H9 (cell line): ENCODE results near the gene IPO11. TPM values are rescaled to one million over a fixed set of nuclear protein-coding genes. Genes with fewer than 3 reads are reported as not detected.

Experiments
- DNase-seq: peaks from one replicate; pipeline ENCODE4 v3.0.0-alpha.2; 2017
- H2AFZ ChIP-seq: one replicate; pipeline ENCODE4 v1.6.1; 2013; ENCODE audit warnings: mild to moderate bottlenecking, low read length, control low read depth, moderate library complexity
- H2AK5ac ChIP-seq: 2 replicates; pipeline ENCODE4 v1.6.1; 2013; ENCODE audit warnings: low read length, control low read depth, mixed read lengths; ENCODE audit not compliant: insufficient read length
- H2BK120ac ChIP-seq: one replicate; pipeline ENCODE4 v1.6.1; 2013; ENCODE audit warnings: low read depth, mild to moderate bottlenecking, low read length, control low read depth, inconsistent platforms; ENCODE audit not compliant: poor library complexity, severe bottlenecking
- H2BK12ac ChIP-seq: 2 replicates; pipeline ENCODE4 v1.6.1; 2013; ENCODE audit warnings: low read length, control low read depth, mixed read lengths, low read depth; ENCODE audit not compliant: insufficient read length
- H2BK15ac ChIP-seq: 2 replicates; pipeline ENCODE4 v1.6.1; 2013; ENCODE audit warnings: low read depth, low read length, control low read depth
- H2BK20ac ChIP-seq: one replicate; pipeline ENCODE4 v1.6.1; 2013; ENCODE audit warnings: low read depth, mild to moderate bottlenecking, low read length, control low read depth, inconsistent platforms; ENCODE audit not compliant: poor library complexity, severe bottlenecking
- H2BK5ac ChIP-seq: 2 replicates; pipeline ENCODE4 v1.6.1; 2013; ENCODE audit warnings: low read length, control low read depth, mixed read lengths; ENCODE audit not compliant: insufficient read length
- H3K14ac ChIP-seq: 2 replicates; pipeline ENCODE4 v1.6.1; 2013; ENCODE audit warnings: low read length, control low read depth; ENCODE audit not compliant: insufficient read depth
- H3K18ac ChIP-seq: 2 replicates; pipeline ENCODE4 v1.6.1; 2013; ENCODE audit warnings: low read depth, mild to moderate bottlenecking, mixed read lengths, low read length, control low read depth; ENCODE audit not compliant: insufficient read length
- H3K23ac ChIP-seq: 2 replicates; pipeline ENCODE4 v1.6.1; 2013; ENCODE audit warnings: low read length, control low read depth, mixed read lengths, low read depth; ENCODE audit not compliant: insufficient read length
- H3K23me2 ChIP-seq: 2 replicates; pipeline ENCODE4 v1.6.1; 2013; ENCODE audit warnings: low read depth, mild to moderate bottlenecking, mixed read lengths, low read length, control low read depth; ENCODE audit not compliant: insufficient read length, poor library complexity, severe bottlenecking
- H3K27ac ChIP-seq: 2 replicates; pipeline ENCODE4 v1.5.1; 2013; ENCODE audit warnings: low read length, control low read depth, mixed read lengths, low read depth; ENCODE audit not compliant: insufficient read length
- H3K27me3 ChIP-seq: 2 replicates; pipeline ENCODE4 v1.6.1; 2013; ENCODE audit warnings: low read length, control low read depth, inconsistent platforms; ENCODE audit not compliant: insufficient read depth
- H3K4ac ChIP-seq: 2 replicates; pipeline ENCODE4 v1.6.1; 2013; ENCODE audit warnings: low read depth, mild to moderate bottlenecking, control low read depth, inconsistent platforms, low read length, moderate library complexity
- H3K4me1 ChIP-seq: 2 replicates; pipeline ENCODE4 v1.6.1; 2013; ENCODE audit warnings: low read length, control low read depth, inconsistent platforms; ENCODE audit not compliant: insufficient read depth
- H3K4me2 ChIP-seq: 2 replicates; pipeline ENCODE4 v1.6.1; 2013; ENCODE audit warnings: low read length, control low read depth, mixed read lengths; ENCODE audit not compliant: insufficient read length, insufficient read depth
- H3K56ac ChIP-seq: 2 replicates; pipeline ENCODE4 v1.6.1; 2013; ENCODE audit warnings: low read depth, mild to moderate bottlenecking, mixed read lengths, low read length, control low read depth; ENCODE audit not compliant: insufficient read length
- H3K79me1 ChIP-seq: 2 replicates; pipeline ENCODE4 v1.6.1; 2013; ENCODE audit warnings: low read depth, mild to moderate bottlenecking, moderate library complexity, low read length, control low read depth, inconsistent platforms; ENCODE audit not compliant: insufficient read depth, poor library complexity, severe bottlenecking
- H3K79me2 ChIP-seq: 2 replicates; pipeline ENCODE4 v1.6.1; 2013; ENCODE audit warnings: low read length, control low read depth, inconsistent platforms; ENCODE audit not compliant: insufficient read depth
- H3K9ac ChIP-seq: 2 replicates; pipeline ENCODE4 v1.6.1; 2013; ENCODE audit warnings: low read length, control low read depth, mixed read lengths; ENCODE audit not compliant: insufficient read length; ENCODE audit errors: extremely low read depth
- H3K9me3 ChIP-seq: one replicate; pipeline ENCODE4 v1.6.1; 2013; ENCODE audit warnings: low read depth, low read length, inconsistent platforms; ENCODE audit not compliant: control insufficient read depth
- H3T11ph ChIP-seq: one replicate; pipeline ENCODE4 v1.6.1; 2013; ENCODE audit warnings: mild to moderate bottlenecking, low read length, control low read depth, inconsistent platforms
- H4K20me1 ChIP-seq: one replicate; pipeline ENCODE4 v1.6.1; 2013; ENCODE audit not compliant: control insufficient read depth, insufficient read length, insufficient read depth
- H4K5ac ChIP-seq: 2 replicates; pipeline ENCODE4 v1.6.1; 2013; ENCODE audit warnings: low read depth, mild to moderate bottlenecking, mixed read lengths, low read length, control low read depth; ENCODE audit not compliant: insufficient read length
- H4K8ac ChIP-seq: replicated peaks from 2 replicates; pipeline ENCODE4 v1.6.1; 2013; ENCODE audit warnings: low read length, control low read depth, mixed read lengths, low read depth; ENCODE audit not compliant: insufficient read length
- H4K91ac ChIP-seq: 2 replicates; pipeline ENCODE4 v1.6.1; 2013; ENCODE audit warnings: low read depth, mild to moderate bottlenecking, moderate library complexity, mixed read lengths, low read length, control low read depth; ENCODE audit not compliant: insufficient read length
- H3K27ac Mint-ChIP-seq, 3 experiments: 2 replicates in 2 of 3; 3 replicates in 1 of 3; pipeline ENCODE4 v1.8.0; 2020 to 2021; ENCODE audit warnings: mixed read lengths in 3 of 3, mild to moderate bottlenecking in 1 of 3, moderate library complexity in 1 of 3
- H3K27me3 Mint-ChIP-seq: 2 replicates; pipeline ENCODE4 v1.8.0; 2021; ENCODE audit warnings: low read depth, mild to moderate bottlenecking, moderate library complexity, mixed read lengths
- H3K36me3 Mint-ChIP-seq, 3 experiments: 2 replicates in 2 of 3; 3 replicates in 1 of 3; pipeline ENCODE4 v1.8.0; 2020 to 2021; ENCODE audit warnings: low read depth in 3 of 3, mixed read lengths in 3 of 3; ENCODE audit not compliant: insufficient read depth in 1 of 3
- H3K4me1 Mint-ChIP-seq, 2 experiments: 2 replicates each; pipeline ENCODE4 v1.8.0; 2020; ENCODE audit warnings: mixed read lengths in 2 of 2
- H3K4me3 Mint-ChIP-seq, 2 experiments: 2 replicates in 1 of 2; 3 replicates in 1 of 2; pipeline ENCODE4 v1.8.0; 2020 to 2021; ENCODE audit warnings: mild to moderate bottlenecking in 2 of 2, mixed read lengths in 2 of 2, moderate library complexity in 1 of 2
- H3K9me3 Mint-ChIP-seq, 2 experiments: 2 replicates in 1 of 2; 3 replicates in 1 of 2; pipeline ENCODE4 v1.8.0; 2020; ENCODE audit warnings: mild to moderate bottlenecking in 2 of 2, mixed read lengths in 2 of 2, moderate library complexity in 1 of 2
- WGBS: extraction: QIAGEN DNeasy Blood & Tissue Kit; methylation state at CpG from one replicate; pipeline ENCODE4 v1.1.7; 2013; ENCODE audit warnings: missing lambda C conversion rate, low lambda C conversion rate, mixed read lengths; ENCODE audit not compliant: insufficient read length; ENCODE audit errors: extremely low coverage; 5-methylcytosine and 5-hydroxymethylcytosine counted together
- total RNA-seq: library from RNA; stranded (reverse); gene quantifications from 2 replicates; pipeline ENCODE4 v1.2.1, GENCODE V29; 2021
- TF ChIP-seq, protein P1 (sequence below): fragments of 200-600 bp; sonication (generic); conservative IDR thresholded peaks from 3 replicates; pipeline ENCODE4 v1.8.0; 2021; ENCODE audit warnings: antibody characterized with exemption, mild to moderate bottlenecking

Gene IPO11
- total RNA-seq, 1 experiment from 2014 or later = 63.0 TPM

GRCh38 chr5:62418462-62419076, 6.0 kb downstream of the IPO11 start:
- no peak overlapping the region for H3K9ac ChIP-seq
- H2BK20ac ChIP-seq = no peak overlapping the region
- H4K20me1 ChIP-seq = no peaks in the 10 kb centered on the region
- peaks cover 20% of the 10 kb centered on the region for H3K79me2 ChIP-seq
- no peak overlapping the region for H2AFZ ChIP-seq
- Mint-ChIP-seq H3K27ac (no peak overlapping the region), H3K4me1 (peaks cover 5 to 6% of the 10 kb centered on the region in 2 experiments), H3K4me3 (no peak overlapping the region), H3K27me3 (no peaks in the 10 kb centered on the region), H3K36me3 (peaks cover 4 to 7% (median 5%) of the 10 kb centered on the region in 3 experiments; a peak in 6 of 7 replicates), H3K9me3 (no peaks in the 10 kb centered on the region)
- H4K91ac ChIP-seq = no peak overlapping the region
- H2AK5ac ChIP-seq = no peak overlapping the region
- H3K56ac ChIP-seq = no peak overlapping the region
- no peak overlapping the region for H4K5ac ChIP-seq
- H2BK120ac ChIP-seq = no peak overlapping the region
- no peaks in the 10 kb centered on the region for H3K4me1 ChIP-seq
- no peaks in the 10 kb centered on the region for H3K9me3 ChIP-seq
- H3T11ph ChIP-seq = no peak overlapping the region
- H3K14ac ChIP-seq = no peak overlapping the region
- no peak overlapping the region for H2BK12ac ChIP-seq
- H3K4ac ChIP-seq = no peak overlapping the region
- no peak overlapping the region for H3K23ac ChIP-seq
- H3K79me1 ChIP-seq = peaks cover 2% of the 10 kb centered on the region
- TF ChIP-seq, protein P1, sequence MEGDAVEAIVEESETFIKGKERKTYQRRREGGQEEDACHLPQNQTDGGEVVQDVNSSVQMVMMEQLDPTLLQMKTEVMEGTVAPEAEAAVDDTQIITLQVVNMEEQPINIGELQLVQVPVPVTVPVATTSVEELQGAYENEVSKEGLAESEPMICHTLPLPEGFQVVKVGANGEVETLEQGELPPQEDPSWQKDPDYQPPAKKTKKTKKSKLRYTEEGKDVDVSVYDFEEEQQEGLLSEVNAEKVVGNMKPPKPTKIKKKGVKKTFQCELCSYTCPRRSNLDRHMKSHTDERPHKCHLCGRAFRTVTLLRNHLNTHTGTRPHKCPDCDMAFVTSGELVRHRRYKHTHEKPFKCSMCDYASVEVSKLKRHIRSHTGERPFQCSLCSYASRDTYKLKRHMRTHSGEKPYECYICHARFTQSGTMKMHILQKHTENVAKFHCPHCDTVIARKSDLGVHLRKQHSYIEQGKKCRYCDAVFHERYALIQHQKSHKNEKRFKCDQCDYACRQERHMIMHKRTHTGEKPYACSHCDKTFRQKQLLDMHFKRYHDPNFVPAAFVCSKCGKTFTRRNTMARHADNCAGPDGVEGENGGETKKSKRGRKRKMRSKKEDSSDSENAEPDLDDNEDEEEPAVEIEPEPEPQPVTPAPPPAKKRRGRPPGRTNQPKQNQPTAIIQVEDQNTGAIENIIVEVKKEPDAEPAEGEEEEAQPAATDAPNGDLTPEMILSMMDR = no peak
- H3K4me2 ChIP-seq = no peak overlapping the region
- no peaks in the 10 kb centered on the region for H3K27me3 ChIP-seq
- no peak overlapping the region for H3K27ac ChIP-seq
- DNase-seq = no peak
- WGBS = no CpG with 5 or more reads among the region's 4 CpGs
- no peak overlapping the region for H2BK5ac ChIP-seq
- H3K23me2 ChIP-seq = no peaks in the 10 kb centered on the region
- H4K8ac ChIP-seq = no peak overlapping the region
- no peak overlapping the region for H3K18ac ChIP-seq
- H2BK15ac ChIP-seq = no peak overlapping the region
